Measurements from ENCODE around the gene ZNF266.

DNA sequence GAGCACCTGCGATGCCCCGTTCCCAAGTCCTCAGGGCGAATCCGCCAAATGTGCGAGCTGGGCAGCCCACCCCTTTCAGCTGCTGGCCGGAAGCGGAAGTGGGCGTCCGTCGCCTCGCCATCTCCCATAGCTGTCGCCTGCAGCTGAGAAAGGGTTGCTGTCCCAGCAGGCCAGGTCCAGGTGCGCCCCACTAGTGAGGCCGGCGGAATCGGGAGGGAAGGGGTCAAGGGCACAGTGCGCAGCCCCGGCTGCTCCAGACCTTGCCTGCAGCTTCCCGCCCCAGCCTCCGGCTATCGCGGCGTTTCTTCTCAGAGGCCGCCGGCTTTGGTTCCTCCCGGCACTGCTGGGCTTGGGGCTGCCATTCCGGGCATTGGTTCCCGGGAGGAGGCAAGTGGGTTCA is 72.5 kb downstream of the ZNF266 start, which contains the start of gene ZNF177:
- TF ChIP-seq, protein P1, sequence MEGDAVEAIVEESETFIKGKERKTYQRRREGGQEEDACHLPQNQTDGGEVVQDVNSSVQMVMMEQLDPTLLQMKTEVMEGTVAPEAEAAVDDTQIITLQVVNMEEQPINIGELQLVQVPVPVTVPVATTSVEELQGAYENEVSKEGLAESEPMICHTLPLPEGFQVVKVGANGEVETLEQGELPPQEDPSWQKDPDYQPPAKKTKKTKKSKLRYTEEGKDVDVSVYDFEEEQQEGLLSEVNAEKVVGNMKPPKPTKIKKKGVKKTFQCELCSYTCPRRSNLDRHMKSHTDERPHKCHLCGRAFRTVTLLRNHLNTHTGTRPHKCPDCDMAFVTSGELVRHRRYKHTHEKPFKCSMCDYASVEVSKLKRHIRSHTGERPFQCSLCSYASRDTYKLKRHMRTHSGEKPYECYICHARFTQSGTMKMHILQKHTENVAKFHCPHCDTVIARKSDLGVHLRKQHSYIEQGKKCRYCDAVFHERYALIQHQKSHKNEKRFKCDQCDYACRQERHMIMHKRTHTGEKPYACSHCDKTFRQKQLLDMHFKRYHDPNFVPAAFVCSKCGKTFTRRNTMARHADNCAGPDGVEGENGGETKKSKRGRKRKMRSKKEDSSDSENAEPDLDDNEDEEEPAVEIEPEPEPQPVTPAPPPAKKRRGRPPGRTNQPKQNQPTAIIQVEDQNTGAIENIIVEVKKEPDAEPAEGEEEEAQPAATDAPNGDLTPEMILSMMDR (IDR thresholded peaks at IDR 0.05; ENCODE audit: control extremely low read depth in 1 of 3, insufficient read depth in 1 of 3, low read depth in 1 of 3, low read length in 3 of 3): no peak
- TF ChIP-seq, protein P2, sequence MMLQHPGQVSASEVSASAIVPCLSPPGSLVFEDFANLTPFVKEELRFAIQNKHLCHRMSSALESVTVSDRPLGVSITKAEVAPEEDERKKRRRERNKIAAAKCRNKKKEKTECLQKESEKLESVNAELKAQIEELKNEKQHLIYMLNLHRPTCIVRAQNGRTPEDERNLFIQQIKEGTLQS (IDR thresholded peaks at IDR 0.05; ENCODE audit: insufficient read depth, low read depth, low read length): no peak
- TF ChIP-seq EP300 (IDR thresholded peaks at IDR 0.05; ENCODE audit: borderline replicate concordance in 1 of 2, low read depth in 2 of 2, low read length in 2 of 2) (no peak), YY1 (IDR thresholded peaks at IDR 0.05; ENCODE audit: low read depth, low read length) (no peak), SRF (IDR thresholded peaks at IDR 0.05; ENCODE audit: low read depth, low read length) (no peak), RNF2 (IDR thresholded peaks at IDR 0.05; ENCODE audit: borderline replicate concordance, low read depth, low read length, missing control alignments, poor library complexity, severe bottlenecking) (no peak), SP2 (IDR thresholded peaks at IDR 0.05; ENCODE audit: low read length) (no peak)
